ENCODE data around the gene TFR2. TPM values are rescaled to one million over a fixed set of nuclear protein-coding genes. Genes with fewer than 3 reads are reported as not detected.
"Not testable (repeated sequence)": the region's sequence is repeated elsewhere in the genome, so short reads cannot be mapped to it uniquely, and the experiment has no call there.

TFR2 gene
- total and polyA plus RNA-seq, 2 donors = 0.69 to 0.81 TPM

- Histone ChIP-seq H3K36me3 (ENCODE audit: insufficient read depth) (peaks cover 2% of the 10 kb centered on the region), H3K27ac (ENCODE audit: low read depth) (peak overlapping the region; percentile 95), H3K4me3 (ENCODE audit: low read depth, low read length) (peak overlapping the region; percentile 90), H3K4me1 (ENCODE audit: insufficient read depth) (no peaks in the 10 kb centered on the region)
- under 1% methylated on average over 43 of the region's 43 CpGs for WGBS
- DNase-seq (ENCODE audit: extremely low spot score) = no peak
Measured at GRCh38 chr7:100674411-100675104, 33.2 kb upstream of the TFR2 start.

- H3K27ac ChIP-seq (ENCODE audit: low read depth) = peak overlapping the region; percentile 95
- H3K36me3 ChIP-seq (ENCODE audit: insufficient read depth) = peaks cover 2% of the 10 kb centered on the region
- no peaks in the 10 kb centered on the region for H3K4me1 ChIP-seq (ENCODE audit: insufficient read depth)
- under 1% methylated on average over 34 of the region's 34 CpGs for WGBS
- H3K4me3 ChIP-seq (ENCODE audit: low read depth, low read length) = peak overlapping the region; percentile 90
- DNase-seq (ENCODE audit: extremely low spot score) = no peak
Measured at GRCh38 chr7:100673942-100674410, 32.6 kb upstream of the TFR2 start.

GRCh38 chr7:100673302-100673941 lies 32.1 kb upstream of the TFR2 start, which contains the start of gene GNB2:
Gene GNB2 (plus strand): TSS chr7:100673740. CDS start chr7:100676266, 2,526 bp downstream.
- peaks cover 2% of the 10 kb centered on the region for H3K36me3 ChIP-seq (ENCODE audit: insufficient read depth)
- H3K4me1 ChIP-seq (ENCODE audit: insufficient read depth) = no peaks in the 10 kb centered on the region
- peak within 1 kb of the TSS; percentile 95 for H3K27ac ChIP-seq (ENCODE audit: low read depth)
- WGBS = under 1% methylated on average over 65 of the region's 65 CpGs
- peak; percentile 98 for DNase-seq (ENCODE audit: extremely low spot score)
- H3K4me3 ChIP-seq (ENCODE audit: low read depth, low read length) = peak within 1 kb of the TSS; percentile 90

- Histone ChIP-seq H3K27ac (ENCODE audit: low read depth) (no peak overlapping the region), H3K36me3 (ENCODE audit: insufficient read depth) (no peaks in the 10 kb centered on the region), H3K4me1 (ENCODE audit: insufficient read depth) (no peaks in the 10 kb centered on the region), H3K4me3 (ENCODE audit: low read depth, low read length) (no peak overlapping the region)
- WGBS = 91% methylated on average over 18 of the region's 18 CpGs
- DNase-seq (ENCODE audit: extremely low spot score) = no peak
Measured at GRCh38 chr7:100671353-100672327, 30.3 kb upstream of the TFR2 start.

GRCh38 chr7:100670074-100670473 lies 28.7 kb upstream of the TFR2 start:
- Histone ChIP-seq H3K4me3 (ENCODE audit: low read depth, low read length) (no peak overlapping the region), H3K4me1 (ENCODE audit: insufficient read depth) (no peaks in the 10 kb centered on the region), H3K36me3 (ENCODE audit: insufficient read depth) (no peaks in the 10 kb centered on the region), H3K27ac (ENCODE audit: low read depth) (no peak overlapping the region)
- 68% methylated on average over 8 of the region's 8 CpGs for WGBS
- DNase-seq (ENCODE audit: extremely low spot score) = no peak

- 95% methylated on average over 12 of the region's 12 CpGs for WGBS
- H3K27ac ChIP-seq (ENCODE audit: low read depth); H3K36me3 ChIP-seq (ENCODE audit: insufficient read depth); H3K4me3 ChIP-seq (ENCODE audit: low read depth, low read length); H3K4me1 ChIP-seq (ENCODE audit: insufficient read depth); DNase-seq (ENCODE audit: extremely low spot score): not testable (repeated sequence)
Measured at GRCh38 chr7:100669106-100669505, 27.8 kb upstream of the TFR2 start.

- Histone ChIP-seq H3K36me3 (ENCODE audit: insufficient read depth) (no peaks in the 10 kb centered on the region), H3K4me3 (ENCODE audit: low read depth, low read length) (no peak overlapping the region), H3K4me1 (ENCODE audit: insufficient read depth) (no peaks in the 10 kb centered on the region), H3K27ac (ENCODE audit: low read depth) (no peak overlapping the region)
- 68% methylated on average over 2 of the region's 2 CpGs for WGBS
- DNase-seq (ENCODE audit: extremely low spot score) = no peak
Measured at GRCh38 chr7:100668069-100668449, 26.7 kb upstream of the TFR2 start.

- no peaks in the 10 kb centered on the region for H3K4me1 ChIP-seq (ENCODE audit: insufficient read depth)
- 72% methylated on average over 16 of the region's 16 CpGs for WGBS
- no peak overlapping the region for H3K27ac ChIP-seq (ENCODE audit: low read depth)
- H3K4me3 ChIP-seq (ENCODE audit: low read depth, low read length) = no peak overlapping the region
- H3K36me3 ChIP-seq (ENCODE audit: insufficient read depth) = no peaks in the 10 kb centered on the region
- DNase-seq (ENCODE audit: extremely low spot score) = no peak
Measured at GRCh38 chr7:100667331-100668068, 26.1 kb upstream of the TFR2 start.

- WGBS = 96% methylated on average over 5 of the region's 5 CpGs
- no peak for DNase-seq (ENCODE audit: extremely low spot score)
- H3K4me1 ChIP-seq (ENCODE audit: insufficient read depth) = no peaks in the 10 kb centered on the region
- no peaks in the 10 kb centered on the region for H3K36me3 ChIP-seq (ENCODE audit: insufficient read depth)
- no peak overlapping the region for H3K4me3 ChIP-seq (ENCODE audit: low read depth, low read length)
- no peak overlapping the region for H3K27ac ChIP-seq (ENCODE audit: low read depth)
Measured at GRCh38 chr7:100665168-100665726, 23.9 kb upstream of the TFR2 start.

- WGBS = 74% methylated on average over 12 of the region's 12 CpGs
- H3K27ac ChIP-seq (ENCODE audit: low read depth); H3K36me3 ChIP-seq (ENCODE audit: insufficient read depth); H3K4me1 ChIP-seq (ENCODE audit: insufficient read depth); H3K4me3 ChIP-seq (ENCODE audit: low read depth, low read length); DNase-seq (ENCODE audit: extremely low spot score): not testable (repeated sequence)
Measured at GRCh38 chr7:100662194-100662776, 20.9 kb upstream of the TFR2 start.

- no peaks in the 10 kb centered on the region for H3K4me1 ChIP-seq (ENCODE audit: insufficient read depth)
- H3K4me3 ChIP-seq (ENCODE audit: low read depth, low read length) = no peak within 1 kb of the TSS
- 8% methylated on average over 63 of the region's 63 CpGs for WGBS
- H3K36me3 ChIP-seq (ENCODE audit: insufficient read depth) = no peaks in the 10 kb centered on the region
- DNase-seq (ENCODE audit: extremely low spot score) = no peak
- no peak within 1 kb of the TSS for H3K27ac ChIP-seq (ENCODE audit: low read depth)
Measured at GRCh38 chr7:100655908-100656674, 14.7 kb upstream of the TFR2 start, which contains the start of gene ACTL6B. Gene ACTL6B (minus strand): TSS chr7:100656448. CDS start chr7:100656354, 94 bp downstream.

Data from urinary bladder (tissue), 4 donors.